DMS53 (cell line): Measurements from ENCODE around the gene VASN.
A peak's percentile ranks its signal among the peaks of the same experiment; 100 is the strongest.

Experiments
- DNase-seq: peaks from one replicate; lab custom pipeline; 2025; lab: John Stamatoyannopoulos, UW

VASN gene

GRCh38 chr16:4354512-4355409, 16.9 kb upstream of the VASN start:
- DNase-seq, result no peak

GRCh38 chr16:4356820-4357219, 14.8 kb upstream of the VASN start:
- DNase-seq, result no peak

GRCh38 chr16:4358236-4358635, 13.4 kb upstream of the VASN start:
- no peak for DNase-seq

GRCh38 chr16:4358831-4359561, 12.7 kb upstream of the VASN start:
- DNase-seq, result peak; percentile 53

GRCh38 chr16:4359914-4360313, 11.7 kb upstream of the VASN start:
- no peak for DNase-seq

- DNase-seq, result peak; percentile 41
Observed at GRCh38 chr16:4360538-4361021, 11.1 kb upstream of the VASN start.

- no peak for DNase-seq
Observed at GRCh38 chr16:4361033-4361943, 10.4 kb upstream of the VASN start.

- no peak for DNase-seq
Observed at GRCh38 chr16:4361944-4362311, 9.7 kb upstream of the VASN start.

- no peak for DNase-seq
Observed at GRCh38 chr16:4362476-4363135, 9.0 kb upstream of the VASN start.

- no peak for DNase-seq
Observed at GRCh38 chr16:4364196-4365013, 7.2 kb upstream of the VASN start.

GRCh38 chr16:4365014-4365406, 6.6 kb upstream of the VASN start:
- no peak for DNase-seq

GRCh38 chr16:4365615-4366014, 6.0 kb upstream of the VASN start:
- DNase-seq, result no peak

- DNase-seq, result no peak
Observed at GRCh38 chr16:4366016-4366415, 5.6 kb upstream of the VASN start.

- DNase-seq, result no peak
Observed at GRCh38 chr16:4367393-4367856, 4.2 kb upstream of the VASN start.

- peak; percentile 9 for DNase-seq
Observed at GRCh38 chr16:4369007-4369733, 2.5 kb upstream of the VASN start.

- no peak for DNase-seq
Observed at GRCh38 chr16:4370151-4370550, 1.5 kb upstream of the VASN start.

GRCh38 chr16:4370570-4371356, 885 bp upstream of the VASN start:
- no peak for DNase-seq

- DNase-seq, result peak; percentile 62
Observed at GRCh38 chr16:4372001-4372577, 441 bp downstream of the VASN start.
